IPS-NIHi7 (cell line): Measurements from ENCODE around the gene WFS1.

Experiments
- DNase-seq: peaks from one replicate; pipeline ENCODE4 v3.0.0; 2012; ENCODE audit warnings: mixed read lengths; ENCODE audit errors: extremely low spot score

Gene WFS1

DNA sequence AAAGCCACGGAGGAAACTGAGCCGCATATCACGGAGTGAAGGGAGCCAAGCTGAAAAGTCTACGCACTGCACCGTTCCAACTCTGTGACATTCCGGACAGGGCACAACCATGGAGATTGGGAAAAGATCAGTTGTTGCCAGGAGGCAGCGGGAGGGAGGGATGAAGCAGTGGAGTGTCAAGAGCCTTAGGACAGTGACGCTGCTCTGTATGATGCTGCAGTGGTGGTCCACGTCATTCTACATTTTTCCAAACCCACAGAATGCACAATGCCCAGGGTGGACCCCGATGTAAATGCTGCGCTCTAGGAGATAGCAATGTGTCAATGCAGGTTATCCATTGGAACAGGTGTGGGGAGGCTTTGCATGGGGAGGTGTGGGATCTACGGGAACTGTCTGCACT, 7.5 kb upstream of the WFS1 start:
- DNase-seq, result no peak

DNA sequence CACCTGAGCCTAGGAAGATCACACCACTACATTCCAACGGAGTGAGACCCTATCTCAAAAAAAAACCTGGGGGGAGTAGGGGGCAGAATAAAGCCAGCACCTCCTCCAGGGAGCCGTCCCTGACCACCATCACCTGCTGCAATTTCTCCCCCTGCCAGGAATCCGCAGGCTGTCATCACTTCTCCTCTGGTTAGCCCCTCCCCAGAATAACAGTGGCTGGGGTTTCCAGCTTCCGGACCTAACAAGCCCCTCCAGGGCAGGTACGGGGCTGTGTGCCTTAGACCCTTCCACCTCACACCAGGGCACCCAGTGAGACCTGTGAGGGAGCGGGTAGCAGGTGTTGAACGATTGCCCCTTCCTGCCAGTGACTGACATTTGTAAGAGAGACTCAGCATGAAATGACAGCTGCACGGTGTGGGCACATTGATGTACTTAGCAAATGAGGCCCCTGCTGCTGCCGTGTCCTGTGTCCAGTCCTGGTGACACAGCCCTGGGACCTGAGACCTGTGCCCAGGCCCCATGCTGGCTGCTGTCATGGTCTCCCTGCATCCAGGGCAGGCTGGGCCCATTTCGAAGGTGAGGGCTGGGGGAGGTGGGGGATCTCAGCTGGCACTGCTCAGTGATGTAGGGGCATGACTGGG, 6.7 kb upstream of the WFS1 start:
- DNase-seq, result no peak

DNA sequence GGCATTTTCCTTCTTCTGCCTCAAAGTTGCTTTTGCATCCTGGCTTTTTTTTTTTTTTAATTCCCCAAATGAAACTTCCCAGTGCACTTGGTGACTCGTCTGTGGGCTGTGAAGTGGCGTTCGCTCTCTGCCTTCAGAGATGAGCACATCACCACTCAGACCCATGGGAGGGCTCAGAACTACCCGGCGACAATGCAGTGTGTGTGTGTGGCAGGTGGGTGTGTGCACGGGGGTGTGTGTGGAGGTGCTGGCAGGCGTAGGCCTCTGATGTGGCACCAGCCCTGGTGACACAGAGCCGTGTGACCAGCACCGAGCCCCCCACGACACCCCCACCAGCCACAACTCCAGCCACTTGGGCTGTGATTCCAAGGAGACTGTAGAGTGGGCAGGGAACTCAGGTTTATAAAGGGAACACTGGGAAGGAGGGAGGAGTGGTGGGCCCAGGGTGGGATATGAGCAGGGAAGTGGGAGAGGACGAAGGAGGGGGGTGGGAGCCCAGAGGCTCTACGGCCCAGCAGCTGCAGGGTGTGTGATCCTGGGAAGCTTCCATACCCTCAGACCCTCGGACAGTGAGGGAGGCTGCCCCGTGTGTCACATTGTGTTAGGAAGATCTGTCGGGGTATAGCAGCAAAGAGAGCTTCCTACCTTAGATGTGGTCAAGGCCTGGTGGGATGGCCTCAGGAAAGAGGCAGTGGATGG, 6.0 kb upstream of the WFS1 start:
- no peak for DNase-seq

DNA sequence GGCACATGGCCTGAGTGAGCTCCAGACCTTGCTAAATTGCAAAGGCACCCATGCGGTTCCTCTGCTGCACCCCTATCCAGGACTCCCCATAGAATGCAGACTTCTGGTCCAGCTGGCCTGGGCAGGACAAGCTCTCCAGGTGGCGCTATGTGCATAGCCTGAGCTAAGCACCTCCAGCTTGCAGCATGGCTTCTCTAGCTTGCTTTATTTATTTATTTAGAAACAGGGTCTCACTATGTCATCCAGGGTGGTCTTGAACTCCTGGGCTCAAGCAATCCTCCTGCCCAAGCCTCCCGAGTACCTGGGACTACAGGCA, 5.5 kb upstream of the WFS1 start:
- DNase-seq, result peak; percentile 48

DNA sequence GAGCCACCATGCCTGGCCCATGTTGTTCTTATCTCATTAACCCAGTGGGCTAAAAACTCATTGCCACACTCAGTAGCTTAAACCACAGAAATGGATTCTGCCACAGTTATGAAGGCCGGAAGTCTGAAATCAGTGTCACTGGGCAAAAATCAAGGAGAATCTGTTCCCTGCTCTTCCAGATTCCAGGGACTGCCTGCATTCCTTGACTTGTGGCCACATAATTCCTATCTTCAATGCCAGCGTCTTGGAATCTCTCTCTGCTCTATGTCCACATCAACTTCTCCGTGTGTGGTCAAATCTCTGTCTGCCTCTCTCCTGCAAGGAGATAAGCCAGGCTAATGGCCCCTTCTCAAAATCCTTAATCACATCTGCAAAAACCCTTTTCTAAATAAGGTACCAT, 4.1 kb upstream of the WFS1 start:
- DNase-seq, result no peak

DNA sequence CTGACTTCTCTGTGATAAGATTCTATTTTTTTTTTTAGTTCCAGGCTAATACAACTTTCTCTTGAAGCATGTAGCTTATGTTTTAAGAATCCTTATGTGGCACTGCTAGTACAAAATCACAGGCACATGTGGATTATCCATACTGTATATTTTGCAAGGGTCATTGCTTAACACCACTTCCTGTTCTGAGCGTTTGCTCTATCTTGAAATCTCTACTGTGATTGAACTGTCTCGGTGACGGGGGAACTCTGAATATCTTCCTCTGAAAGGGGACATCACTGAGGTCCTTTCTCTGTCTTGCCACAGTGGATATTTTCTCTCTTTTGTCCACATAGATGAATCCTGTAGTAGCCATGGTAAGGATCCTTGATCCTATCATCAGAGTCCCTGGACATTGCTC, 2.1 kb upstream of the WFS1 start:
- no peak for DNase-seq

DNA sequence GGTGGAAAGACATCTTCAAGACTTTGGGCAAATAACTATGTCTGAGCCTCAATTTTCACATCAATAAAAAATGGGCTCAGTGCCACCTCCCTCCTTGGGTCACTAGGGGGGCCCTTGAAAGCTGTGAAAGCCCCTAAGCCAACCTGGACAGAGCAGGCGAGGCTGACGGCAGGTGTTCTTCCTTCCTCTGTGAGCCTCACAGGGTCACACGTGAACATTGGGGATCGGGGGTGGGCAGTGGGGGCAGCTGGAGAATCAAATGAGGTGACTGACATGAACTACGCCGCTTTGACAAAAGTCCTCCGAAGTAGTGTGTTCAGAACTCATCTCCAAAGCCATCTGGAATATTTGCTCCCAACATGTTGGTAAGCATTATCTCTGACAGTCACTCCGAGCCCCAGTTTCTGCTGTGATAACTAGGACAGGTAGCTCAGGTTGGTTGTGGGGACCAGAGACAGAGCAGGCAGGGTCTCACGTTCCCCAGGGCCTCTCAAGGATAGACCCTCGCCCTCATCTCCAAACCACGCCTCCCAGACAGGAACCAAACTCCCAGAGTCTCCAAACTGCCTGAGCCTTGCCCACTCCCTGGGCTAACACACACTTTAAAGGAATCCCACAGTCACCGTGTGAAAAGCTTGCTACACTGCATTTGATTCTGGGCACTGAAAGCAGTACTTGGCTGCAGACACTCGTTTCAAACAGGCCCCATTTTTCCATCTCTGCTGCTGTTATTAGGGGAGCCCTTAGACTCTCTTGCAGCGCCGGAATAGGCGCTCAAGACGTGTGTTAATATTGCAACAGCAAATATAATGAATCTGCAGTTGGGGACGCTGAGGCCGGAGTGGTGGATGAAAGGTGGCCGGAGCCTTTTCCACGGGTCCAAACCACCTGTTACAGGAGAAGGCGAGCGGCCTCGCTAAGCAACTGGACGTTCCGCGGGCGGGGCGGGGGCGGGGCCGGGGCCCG, 717 bp upstream of the WFS1 start:
- no peak for DNase-seq

DNA sequence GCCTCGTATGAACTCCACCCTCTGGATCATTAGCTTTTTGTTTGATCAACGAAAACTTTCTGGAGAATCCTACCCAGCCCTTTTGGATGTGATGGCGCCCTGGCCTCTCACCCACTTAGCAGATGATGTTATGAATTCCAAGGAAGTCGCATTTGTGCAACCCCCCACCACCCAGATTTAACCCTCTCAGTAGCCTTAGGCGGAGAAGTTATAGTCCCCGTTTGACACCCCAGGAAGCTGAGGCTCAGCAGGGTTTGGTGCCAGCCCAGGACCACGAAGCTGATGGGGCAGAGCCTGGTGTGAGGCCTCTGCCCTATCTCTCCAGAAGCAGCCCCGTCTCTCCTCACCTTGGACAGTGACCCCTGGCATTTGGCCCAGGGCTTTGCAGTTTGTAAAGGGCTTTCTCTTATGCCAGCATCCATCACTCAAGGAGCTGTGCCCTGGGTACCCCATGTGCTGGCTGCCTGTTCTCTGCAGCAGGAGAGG, 1.0 kb downstream of the WFS1 start:
- peak; percentile 34 for DNase-seq

DNA sequence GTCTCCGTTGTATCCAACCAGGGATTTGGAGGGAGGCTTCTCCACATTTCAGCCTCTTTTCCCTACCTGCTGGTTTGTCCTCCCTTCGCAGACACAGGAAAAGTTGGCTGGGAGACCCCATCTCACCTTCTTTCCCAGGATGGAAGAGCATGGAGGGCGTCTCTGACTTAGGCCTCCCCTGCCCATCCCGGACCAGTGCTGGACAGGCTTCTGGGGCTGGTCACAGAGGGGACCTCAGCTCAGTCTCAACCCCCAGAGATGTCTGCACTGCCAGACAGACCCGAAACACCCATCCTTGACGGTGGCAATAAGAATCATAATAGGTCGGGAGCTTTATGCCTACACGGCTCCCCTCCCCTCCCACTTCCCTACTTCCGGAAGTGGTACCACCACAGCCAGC, 1.6 kb downstream of the WFS1 start:
- no peak for DNase-seq

DNA sequence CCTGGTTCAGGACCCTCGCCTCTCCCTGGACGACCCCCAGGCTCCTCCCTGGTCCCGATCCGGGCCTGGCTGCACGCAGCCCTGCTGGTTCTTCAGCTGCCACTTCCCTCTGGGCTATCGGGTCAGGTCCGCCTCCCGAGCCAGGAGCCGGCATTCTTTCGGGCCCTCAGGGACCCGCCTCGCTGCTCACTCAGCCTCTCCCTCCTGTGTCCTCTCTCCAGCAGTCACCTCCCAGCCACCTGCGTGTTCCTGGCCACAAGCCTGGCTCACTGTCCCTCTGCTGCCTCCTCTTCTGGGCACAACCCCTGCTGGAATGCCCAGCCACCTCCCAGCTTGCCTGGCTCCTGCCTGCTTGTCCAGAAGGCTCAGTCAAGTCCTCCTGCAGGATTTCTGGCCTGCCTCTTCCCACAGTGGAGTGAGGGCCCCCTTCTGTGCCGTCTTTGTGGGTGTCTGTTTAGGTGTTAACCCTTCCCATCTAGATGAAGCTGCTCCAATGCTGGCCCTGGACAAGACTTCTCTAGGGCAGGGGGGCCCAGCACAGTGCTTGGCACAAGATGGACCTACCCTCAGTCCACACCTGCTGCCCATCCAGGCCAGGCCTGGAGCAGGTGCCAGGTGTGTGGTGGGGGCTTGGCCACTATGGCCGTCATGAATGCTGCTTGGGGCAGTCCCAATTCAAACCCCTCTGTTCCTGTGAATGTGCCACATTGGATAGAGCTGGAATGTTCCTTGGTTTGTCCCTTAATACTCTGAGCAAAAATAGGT, 2.2 kb downstream of the WFS1 start:
- DNase-seq, result no peak

DNA sequence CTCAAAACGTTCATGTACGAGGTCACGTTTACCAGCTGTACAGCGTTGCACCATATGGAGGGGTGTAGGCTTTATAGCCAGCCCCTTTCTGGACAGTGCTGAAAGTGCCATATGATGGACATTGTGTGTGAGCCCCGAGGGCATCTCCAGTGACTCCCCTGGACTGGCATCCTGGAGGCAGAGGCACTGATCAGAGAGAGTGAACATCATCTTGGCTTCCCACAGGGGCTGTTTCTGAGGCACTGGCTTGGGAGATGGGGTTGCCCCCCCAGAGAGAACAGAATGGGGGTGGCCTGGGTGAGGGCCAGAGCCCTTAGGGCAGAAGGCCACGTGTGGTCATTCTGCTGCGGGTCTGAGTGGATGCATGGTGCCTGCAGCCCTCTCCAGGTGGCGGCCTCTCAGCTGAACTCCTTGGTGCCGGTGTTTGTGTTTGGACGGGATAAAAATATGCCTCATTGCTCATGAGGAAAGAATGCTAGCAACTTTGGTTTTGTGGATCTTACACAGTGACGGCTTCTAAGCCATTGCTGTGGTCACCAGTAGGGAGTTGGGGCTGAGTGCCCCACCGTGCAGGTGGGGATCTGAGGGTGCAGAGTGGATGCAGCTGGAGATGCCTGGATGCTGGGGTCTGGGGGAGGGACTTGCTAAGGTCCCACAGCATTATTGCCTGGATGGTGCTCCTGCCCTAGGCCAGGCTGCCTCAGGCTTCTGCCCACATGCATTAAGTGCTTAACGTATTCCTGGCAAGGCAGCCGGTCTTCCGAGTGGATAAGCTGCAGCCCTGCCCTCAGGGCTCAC, 3.4 kb downstream of the WFS1 start:
- no peak for DNase-seq

DNA sequence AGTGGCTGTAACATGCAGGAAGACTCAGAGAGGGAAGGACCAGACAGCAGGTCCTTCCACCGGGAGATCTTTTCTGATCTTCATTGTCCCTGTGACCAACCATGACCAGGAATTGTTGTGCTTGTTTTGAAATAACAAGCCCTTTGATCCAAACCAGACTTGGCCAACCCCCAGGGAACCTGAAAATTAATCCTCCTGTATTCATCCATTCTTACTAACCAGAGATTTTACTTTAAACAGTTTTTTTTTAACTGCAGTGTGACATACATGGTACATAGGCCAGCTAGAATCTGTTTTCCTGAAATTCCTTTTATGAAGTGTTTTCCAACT, 4.0 kb downstream of the WFS1 start:
- no peak for DNase-seq

DNA sequence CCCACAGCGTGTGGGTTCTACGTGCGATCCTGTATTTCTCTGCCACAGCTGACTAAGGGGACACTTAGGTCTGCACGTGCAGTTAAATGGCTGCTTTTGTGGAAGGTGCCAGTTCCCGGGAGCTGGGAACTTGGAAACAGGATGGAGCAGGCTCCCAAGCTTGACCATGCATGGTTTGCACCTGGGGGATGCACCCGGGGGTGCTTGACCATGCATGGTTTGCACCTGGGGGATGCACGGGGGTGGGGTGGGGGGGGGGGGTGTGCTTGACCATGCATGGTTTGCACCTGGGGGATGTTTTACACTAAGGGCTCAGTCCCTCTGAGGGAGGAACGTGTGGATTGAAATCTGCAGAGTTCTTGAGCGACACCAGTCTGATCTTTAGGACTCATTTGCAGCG, 5.7 kb downstream of the WFS1 start:
- DNase-seq, result no peak

DNA sequence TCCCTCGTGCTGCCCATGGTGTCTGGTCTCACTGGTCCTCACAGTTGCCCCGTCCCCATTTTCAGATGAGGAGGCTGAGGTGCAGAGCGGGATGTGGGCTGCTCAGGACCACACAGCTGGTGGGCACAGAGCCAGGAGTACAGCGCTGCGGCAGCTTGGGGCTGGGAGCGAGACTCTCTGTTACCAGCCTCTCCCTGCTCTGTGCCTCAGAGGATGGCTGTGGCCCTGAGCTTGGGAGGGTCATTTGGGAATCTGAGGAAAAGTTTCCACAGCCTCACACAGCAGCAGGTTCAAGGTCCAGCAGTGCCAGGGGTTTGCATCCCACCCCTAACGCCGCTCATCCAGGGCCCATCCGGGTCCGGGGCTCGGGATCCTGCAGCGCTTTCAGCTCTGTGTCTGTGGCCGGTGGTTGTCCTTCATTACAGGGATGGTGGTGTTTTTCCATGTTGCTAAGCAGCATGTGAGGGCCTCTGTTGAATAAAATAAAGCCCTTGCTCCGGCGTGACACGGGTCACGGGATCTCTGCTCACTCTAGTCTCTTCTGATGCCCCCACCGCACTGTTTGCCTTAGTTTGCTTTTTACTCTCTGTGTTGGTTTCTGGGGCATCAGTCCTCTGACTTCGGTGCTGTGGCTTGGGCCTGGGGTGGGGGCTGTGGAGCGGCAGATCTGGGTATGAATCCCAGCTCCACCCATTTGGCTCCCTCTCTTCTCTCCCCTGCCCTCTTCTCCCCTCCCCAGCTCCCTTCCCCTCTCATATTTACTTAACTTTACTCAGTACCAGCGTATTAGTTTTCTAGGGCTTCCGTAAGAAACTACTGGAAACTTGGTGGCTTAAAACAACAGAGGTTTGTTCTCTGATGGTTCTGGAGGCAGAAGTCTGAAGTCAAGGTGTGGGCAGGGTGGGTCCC, 6.5 kb downstream of the WFS1 start:
- DNase-seq, result no peak

DNA sequence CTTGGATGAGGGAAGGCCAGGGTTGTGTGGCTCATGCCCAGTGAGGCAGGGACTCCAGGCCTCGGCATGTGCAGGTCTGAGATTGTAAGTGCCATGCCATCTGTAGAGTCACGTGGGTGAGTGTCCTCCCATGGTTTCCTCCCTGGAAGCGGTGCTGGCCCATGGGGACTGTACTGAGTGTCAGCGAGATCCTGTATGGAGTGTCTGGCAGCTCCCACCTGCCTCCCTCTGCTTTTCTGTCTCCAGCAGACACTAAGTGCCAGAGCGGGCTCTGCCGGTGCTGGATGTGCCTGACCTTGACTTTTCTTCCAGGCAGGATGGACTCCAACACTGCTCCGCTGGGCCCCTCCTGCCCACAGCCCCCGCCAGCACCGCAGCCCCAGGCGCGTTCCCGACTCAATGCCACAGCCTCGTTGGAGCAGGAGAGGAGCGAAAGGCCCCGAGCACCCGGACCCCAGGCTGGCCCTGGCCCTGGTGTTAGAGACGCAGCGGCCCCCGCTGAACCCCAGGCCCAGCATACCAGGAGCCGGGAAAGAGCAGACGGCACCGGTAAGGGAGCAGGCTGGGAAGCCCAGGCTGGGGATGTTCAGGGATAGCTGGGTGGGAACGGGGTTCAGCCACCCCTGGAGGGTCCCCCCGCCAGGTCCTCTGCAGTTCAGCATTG, 7.6 kb downstream of the WFS1 start:
- DNase-seq, result no peak

DNA sequence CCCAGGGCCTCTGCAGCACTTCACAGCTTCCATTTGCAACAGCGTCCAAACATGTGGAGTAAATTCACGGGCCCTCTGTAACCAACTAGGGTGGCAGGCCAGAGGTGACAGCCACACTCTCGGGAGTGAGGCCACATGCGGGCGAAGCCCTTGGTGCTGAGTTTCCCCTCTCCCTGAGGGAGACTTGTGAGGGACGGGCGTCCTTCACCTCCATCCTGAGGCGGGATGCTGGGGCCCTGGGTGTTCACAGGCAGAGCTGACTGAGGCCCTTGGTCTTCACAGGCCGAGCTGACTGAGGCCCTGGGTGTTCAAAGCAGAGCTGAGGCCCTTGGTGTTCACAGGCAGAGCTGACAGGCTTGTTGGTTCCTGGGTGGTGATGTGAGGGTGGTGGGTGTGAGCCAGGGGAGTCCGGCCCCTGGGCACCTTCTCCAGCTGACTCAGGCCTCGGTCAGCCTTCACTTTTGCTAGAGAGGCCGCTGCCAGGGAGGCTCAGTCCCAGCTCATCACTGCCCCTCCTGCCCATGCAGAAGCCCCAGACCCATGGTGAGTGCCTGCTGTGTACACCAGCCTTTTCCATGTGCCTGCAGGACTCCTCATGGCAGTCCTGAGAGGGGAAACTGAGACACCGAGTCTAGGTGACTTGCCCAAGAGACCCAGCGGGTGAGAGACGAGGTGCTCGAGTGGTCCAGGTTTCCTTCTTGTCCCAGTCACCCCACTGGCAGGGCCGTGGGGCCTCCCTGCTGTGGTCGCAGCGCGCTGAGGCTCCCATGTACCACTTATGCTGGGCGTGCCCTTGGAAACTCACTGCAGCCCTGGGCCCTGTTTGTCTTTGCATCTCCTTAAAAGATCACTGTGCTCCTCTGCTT, 8.5 kb downstream of the WFS1 start:
- DNase-seq, result no peak

DNA sequence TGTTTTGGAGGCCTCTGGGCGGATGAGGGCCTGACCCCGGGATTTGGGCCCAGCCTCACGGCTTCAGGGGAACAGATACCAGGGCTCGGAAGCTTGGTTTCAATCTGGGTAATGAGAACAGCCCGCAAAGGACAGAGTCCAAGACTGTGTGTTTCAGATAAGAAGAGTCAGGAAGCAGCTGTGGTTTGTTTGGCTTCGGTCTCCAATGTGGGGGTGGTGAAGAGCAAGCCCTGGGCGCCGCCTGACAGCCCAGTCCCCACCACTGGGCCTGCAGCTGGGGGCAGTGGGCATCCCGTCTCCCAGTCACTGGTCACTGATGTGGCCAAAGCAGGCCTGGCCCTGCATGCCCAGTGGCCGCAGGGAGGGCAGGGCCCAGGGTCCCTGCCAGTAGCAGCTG, 9.1 kb downstream of the WFS1 start:
- DNase-seq, result no peak

DNA sequence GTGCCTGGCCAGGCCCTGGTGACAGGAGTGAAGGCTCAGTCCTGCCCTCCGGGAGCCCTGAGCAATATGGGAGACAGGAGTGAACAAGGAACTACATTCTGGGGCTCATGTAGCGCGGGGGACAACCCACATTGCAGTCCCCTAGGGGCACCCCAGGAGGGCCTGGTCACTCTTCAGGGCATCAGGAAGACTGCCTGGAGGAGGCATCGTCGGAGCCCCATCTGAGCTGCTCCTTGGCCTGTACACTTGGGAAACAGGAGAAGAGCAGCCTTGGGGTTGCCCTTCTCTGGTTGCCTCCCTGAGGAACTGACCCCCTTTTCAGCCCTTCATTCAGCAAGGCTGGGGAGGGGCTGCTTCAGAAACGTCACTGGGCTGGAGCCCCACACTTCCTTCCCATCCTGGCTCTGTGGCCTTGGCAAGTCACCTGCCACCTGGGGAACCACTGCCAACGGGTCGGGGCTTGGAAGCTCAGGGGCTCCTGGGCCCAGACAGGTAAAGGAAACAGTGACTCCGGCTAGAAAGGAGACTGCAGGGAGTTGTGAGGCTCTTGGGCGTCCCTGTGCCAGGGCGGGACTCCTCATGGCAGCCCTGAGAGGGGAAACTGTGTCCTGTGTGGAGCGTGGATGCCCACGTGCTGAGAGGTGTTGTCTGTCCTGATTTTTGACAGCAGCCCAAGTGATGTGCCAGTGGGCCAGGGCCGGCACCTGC, 10.1 kb downstream of the WFS1 start:
- DNase-seq, result no peak
